GM12892 (cell line): ENCODE results near the gene SLC25A25.

ENCODE experiments used
- POLR2A ChIP-seq: IDR thresholded peaks from 2 replicates; pipeline ENCODE4 v1.6.1; 2011; ENCODE audit warnings: low read depth, low read length, control low read depth
- TAF1 ChIP-seq: IDR thresholded peaks from 2 replicates; pipeline ENCODE4 v1.6.1; 2011; ENCODE audit warnings: low read depth, mild to moderate bottlenecking, control low read depth, low read length, borderline replicate concordance

GRCh38 chr9:128106181-128106939, 38.3 kb downstream of the SLC25A25 start:
- no peak for TF ChIP-seq TAF1
- no peak for TF ChIP-seq POLR2A
